Thyroid gland (tissue), 4 donors: Measurements from ENCODE around the gene DDA1. TPM values are rescaled to one million over a fixed set of nuclear protein-coding genes. Genes with fewer than 3 reads are reported as not detected.

Experiments
- DNase-seq, 2 donors: peaks; one replicate each; pipeline ENCODE4 v3.0.0-alpha.2; 2019
- H3K27ac ChIP-seq, 3 donors: fragments of 200-600 bp; sonication (generic); 1 replicate in 2 of 3; 2 replicates in 1 of 3; pipeline ENCODE4 v1.5.1; 2016 to 2019; ENCODE audit warnings: mild to moderate bottlenecking in 1 of 3, moderate library complexity in 1 of 3
- H3K27me3 ChIP-seq: fragments of 200-600 bp; sonication (generic); one replicate; pipeline ENCODE4 v1.5.1; 2019
- H3K36me3 ChIP-seq, 2 donors: fragments of 200-600 bp; sonication (generic); one replicate each; pipeline ENCODE4 v1.5.1; 2016 to 2019
- H3K4me1 ChIP-seq, 2 donors: fragments of 200-600 bp; sonication (generic); one replicate each; pipeline ENCODE4 v1.5.1; 2017 to 2019
- H3K4me3 ChIP-seq, 3 donors: fragments of 200-600 bp; sonication (generic); replicated peaks in 1 of 3; 1 replicate in 2 of 3; 2 replicates in 1 of 3; pipeline ENCODE4 v1.5.1; 2016; ENCODE audit warnings: mild to moderate bottlenecking in 1 of 3
- H3K9me3 ChIP-seq: fragments of 200-600 bp; sonication (generic); one replicate; pipeline ENCODE4 v1.5.1; 2017
- CTCF ChIP-seq, 6 experiments: fragments of 200-600 bp in 3 of 6; fragments of 450-650 bp in 3 of 6; sonication (generic) in 3 of 6; IDR thresholded peaks; one replicate each; pipeline ENCODE4 v1.5.1; 2016 to 2019; ENCODE audit warnings: antibody characterized with exemption in 6 of 6, mild to moderate bottlenecking in 2 of 6, inconsistent platforms in 1 of 6, moderate library complexity in 1 of 6
- POLR2A ChIP-seq, 2 donors: fragments of 450-650 bp; IDR thresholded peaks; one replicate each; pipeline ENCODE4 v1.6.1; 2017; ENCODE audit warnings: antibody characterized with exemption in 2 of 2, mild to moderate bottlenecking in 2 of 2, moderate library complexity in 1 of 2
- WGBS, 2 donors: methylation state at CpG; one replicate each; pipeline ENCODE4 v1.1.5; 2017; 5-methylcytosine and 5-hydroxymethylcytosine counted together
- intact Hi-C: fragments of 100-400 bp; cut with DNase I; formaldehyde crosslinking; loops from one replicate; pipeline ENCODE4 v1.15.1; 2023
- total RNA-seq, 4 donors: library from RNA; depleted of rRNA; stranded (reverse); fragments of >200 nt; gene quantifications; one replicate each; pipeline ENCODE4 v1.2.3, GENCODE V29; 2016

DDA1 gene
- total RNA-seq, 4 donors from 2014 or later, result 14.5 to 40.4 (median 20.1) TPM

DNA sequence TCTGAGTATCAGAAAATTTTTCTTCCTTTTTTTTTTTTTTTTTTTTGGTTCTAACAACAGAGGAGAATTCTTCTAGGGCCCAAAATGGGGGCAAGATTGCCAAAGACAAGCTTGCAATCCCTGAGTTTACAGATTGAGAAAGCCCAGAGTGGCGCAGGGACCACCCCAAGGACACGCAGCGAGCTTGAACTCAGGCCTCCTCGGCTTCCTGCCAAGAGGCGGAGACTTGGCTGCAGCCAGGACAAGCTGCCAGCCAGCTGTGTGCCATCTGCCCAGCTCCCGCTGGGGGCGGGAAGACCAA, 4.2 kb upstream of the DDA1 start:
- Histone ChIP-seq H3K9me3 (no peaks in the 10 kb centered on the region), H3K36me3 (peaks cover 0 to 2% of the 10 kb centered on the region in 2 donors), H3K27me3 (no peaks in the 10 kb centered on the region), H3K4me1 (peaks cover 39 to 41% of the 10 kb centered on the region in 2 donors), H3K27ac (peak overlapping the region; percentile 31 to 91 (median 90)), H3K4me3 (peak overlapping the region in 1 of 3 donors; percentile 57)
- TF ChIP-seq CTCF (IDR thresholded peaks at IDR 0.05) (no peak), POLR2A (IDR thresholded peaks at IDR 0.05) (no peak)
- DNase-seq, result no peak
- intact Hi-C loops, result no loop called here
- WGBS, 2 donors, result 0 to 2% methylated on average over 5 to 7 of the region's 7 CpGs

GRCh38 chr19:17305517-17306284, 3.7 kb upstream of the DDA1 start, which contains the start of gene MRPL34:
Gene MRPL34 (plus strand): TSS chr19:17305872. CDS start chr19:17305893, 21 bp downstream.
- DNase-seq, result peak; percentile 99
- TF ChIP-seq CTCF (IDR thresholded peaks at IDR 0.05), result peak; percentile 21 to 96 (median 86)
- TF ChIP-seq POLR2A (IDR thresholded peaks at IDR 0.05), result peak in 1 of 2 donors; percentile 86
- 0 to 1% methylated on average over 17 to 21 of the region's 55 CpGs for WGBS, 2 donors
- Histone ChIP-seq H3K9me3 (no peaks in the 10 kb centered on the region), H3K4me1 (peaks cover 44 to 46% of the 10 kb centered on the region in 2 donors), H3K27me3 (no peaks in the 10 kb centered on the region), H3K4me3 (peak within 1 kb of the TSS; percentile 37 to 57 (median 55)), H3K36me3 (no peaks in the 10 kb centered on the region), H3K27ac (peak within 1 kb of the TSS; percentile 90 to 91 (median 90))
- intact Hi-C loops, result no loop called here

- Histone ChIP-seq H3K27me3 (no peaks in the 10 kb centered on the region), H3K36me3 (no peaks in the 10 kb centered on the region), H3K27ac (peak overlapping the region; percentile 90 to 91 (median 90)), H3K9me3 (no peaks in the 10 kb centered on the region), H3K4me1 (peaks cover 49 to 51% of the 10 kb centered on the region in 2 donors), H3K4me3 (peak overlapping the region; percentile 37 to 57 (median 55))
- DNase-seq, result peak in 1 of 2 donors; percentile 59
- TF ChIP-seq CTCF (IDR thresholded peaks at IDR 0.05) (no peak), POLR2A (IDR thresholded peaks at IDR 0.05) (no peak)
- WGBS, 2 donors, result 10 to 31% methylated on average over 6 to 18 of the region's 28 CpGs
- intact Hi-C loops, result no loop called here
These were observed 3.1 kb upstream of the DDA1 start for GRCh38 chr19:17306285-17306714.

DNA sequence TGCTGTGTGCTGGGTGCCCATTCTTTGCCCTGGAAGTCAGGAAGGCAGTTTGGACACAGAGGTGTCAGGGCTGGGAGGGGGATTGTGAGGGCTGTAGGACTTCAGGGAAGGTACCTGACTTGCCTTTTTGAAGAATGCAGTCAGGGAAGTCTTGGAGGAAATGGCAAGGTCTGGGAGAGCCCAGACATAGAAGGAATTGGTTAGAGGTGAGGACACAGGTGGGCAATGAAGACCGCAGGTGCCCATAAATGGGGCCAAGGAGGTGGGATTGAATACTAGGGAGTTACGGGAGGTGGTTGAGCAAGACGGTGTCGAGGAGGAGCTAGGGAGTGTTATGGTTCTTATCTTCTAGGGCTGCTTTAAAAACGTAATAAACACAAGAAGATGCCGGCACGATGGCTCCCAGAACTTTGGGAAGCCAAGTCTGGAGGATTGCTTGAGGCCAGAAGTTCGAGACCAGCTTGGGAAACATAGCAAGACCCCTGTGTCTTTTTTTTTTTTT, 1.4 kb upstream of the DDA1 start:
- H3K27me3 ChIP-seq, result no peaks in the 10 kb centered on the region
- H3K4me1 ChIP-seq, result peaks cover 48 to 51% of the 10 kb centered on the region in 2 donors
- H3K36me3 ChIP-seq, result no peaks in the 10 kb centered on the region
- 84 to 87% methylated on average over 8 of the region's 8 CpGs for WGBS, 2 donors
- no peak for DNase-seq
- no peak for TF ChIP-seq POLR2A (IDR thresholded peaks at IDR 0.05)
- no peak for TF ChIP-seq CTCF (IDR thresholded peaks at IDR 0.05)
- intact Hi-C loops, result no loop called here
- H3K4me3 ChIP-seq, result no peak overlapping the region
- H3K9me3 ChIP-seq, result no peaks in the 10 kb centered on the region
- no peak overlapping the region for H3K27ac ChIP-seq

DNA sequence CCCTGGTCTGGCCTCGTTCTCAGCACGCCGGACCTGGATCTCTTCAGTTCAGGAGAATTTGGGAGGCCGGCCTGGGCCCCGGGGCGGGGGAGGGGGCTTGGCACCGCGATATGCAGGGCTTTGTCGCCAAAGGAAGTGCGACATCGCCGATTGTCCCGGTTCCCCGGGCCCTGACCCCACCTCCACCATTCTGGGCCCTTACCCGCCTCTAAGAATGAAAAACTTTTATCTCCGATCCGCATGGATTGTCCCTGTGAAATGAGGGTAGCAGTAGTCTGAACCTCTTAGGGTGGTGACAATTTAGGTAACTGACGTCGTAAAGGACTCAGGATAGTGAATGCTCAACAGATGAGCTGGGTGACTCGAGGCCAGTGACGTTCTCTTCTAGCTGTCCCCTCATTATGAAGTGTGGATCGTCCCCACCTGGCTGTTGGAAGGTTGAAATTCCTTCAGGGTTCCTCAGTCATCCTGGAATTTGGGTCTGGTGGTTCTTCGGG, 650 bp downstream of the DDA1 start:
- WGBS, 2 donors, result 6 to 17% methylated on average over 5 to 20 of the region's 23 CpGs
- H3K4me1 ChIP-seq, result peaks cover 32 to 34% of the 10 kb centered on the region in 2 donors
- no peak for TF ChIP-seq POLR2A (IDR thresholded peaks at IDR 0.05)
- TF ChIP-seq CTCF (IDR thresholded peaks at IDR 0.05), result no peak
- no peak for DNase-seq
- H3K27me3 ChIP-seq, result no peaks in the 10 kb centered on the region
- H3K36me3 ChIP-seq, result peaks cover 6 to 11% of the 10 kb centered on the region in 2 donors
- peak overlapping the region; percentile 77 to 81 (median 78) for H3K4me3 ChIP-seq
- peak overlapping the region in 2 of 3 donors; percentile 27 to 55 for H3K27ac ChIP-seq
- no peaks in the 10 kb centered on the region for H3K9me3 ChIP-seq
- intact Hi-C loops, result no loop called here
